Peyer's patch (tissue), 4 donors: ENCODE measurements around the gene OR5K2. TPM values are rescaled to one million over a fixed set of nuclear protein-coding genes. Genes with fewer than 3 reads are reported as not detected.

Experiments used
- DNase-seq, 3 donors: peaks; one replicate each; pipeline ENCODE4 v3.0.0-alpha.2; 2017 to 2019
- H3K27ac ChIP-seq, 4 donors: fragments of 200-600 bp; sonication (generic); one replicate each; pipeline ENCODE4 v1.5.1; 2016 to 2019
- H3K27me3 ChIP-seq, 2 donors: fragments of 200-600 bp; sonication (generic); one replicate each; pipeline ENCODE4 v1.5.1; 2019
- H3K36me3 ChIP-seq, 3 donors: fragments of 200-600 bp; sonication (generic); one replicate each; pipeline ENCODE4 v1.5.1; 2016 to 2019
- H3K4me1 ChIP-seq, 4 donors: fragments of 200-600 bp; sonication (generic); one replicate each; pipeline ENCODE4 v1.5.1; 2016 to 2019
- H3K4me3 ChIP-seq, 4 donors: fragments of 200-600 bp; sonication (generic); 1 replicate in 3 of 4; 2 replicates in 1 of 4; pipeline ENCODE4 v1.5.1; 2016 to 2019; ENCODE audit warnings: mild to moderate bottlenecking in 1 of 4
- H3K9me3 ChIP-seq, 4 donors: fragments of 200-600 bp; sonication (generic); one replicate each; pipeline ENCODE4 v1.5.1; 2016 to 2019; ENCODE audit warnings: mild to moderate bottlenecking in 1 of 4
- CTCF ChIP-seq, 6 experiments: fragments of 450-650 bp in 4 of 6; fragments of 200-600 bp in 2 of 6; sonication (generic) in 1 of 6; IDR thresholded peaks; one replicate each; pipeline ENCODE4 v1.5.1; 2017 to 2019; ENCODE audit warnings: antibody characterized with exemption in 6 of 6, mild to moderate bottlenecking in 3 of 6, moderate library complexity in 1 of 6
- POLR2A ChIP-seq, 2 donors: fragments of 450-650 bp; IDR thresholded peaks; one replicate each; pipeline ENCODE4 v1.5.1; 2017; ENCODE audit warnings: antibody characterized with exemption in 2 of 2, mild to moderate bottlenecking in 2 of 2, moderate library complexity in 2 of 2
- total RNA-seq, 4 donors: library from RNA; depleted of rRNA; stranded (reverse); fragments of >200 nt; gene quantifications; one replicate each; pipeline ENCODE4 v1.1.0, GENCODE V29; 2016

The OR5K2 gene
- total RNA-seq, 4 donors from 2014 or later: not detected

GRCh38 chr3:98530676-98531075 is 33.2 kb downstream of the OR5K2 start:
- no peak for DNase-seq
- H3K4me1 ChIP-seq: no peaks in the 10 kb centered on the region
- no peaks in the 10 kb centered on the region for H3K9me3 ChIP-seq
- no peak overlapping the region for H3K4me3 ChIP-seq
- no peaks in the 10 kb centered on the region for H3K27me3 ChIP-seq
- no peak for TF ChIP-seq CTCF (IDR thresholded peaks at IDR 0.05)
- no peak for TF ChIP-seq POLR2A (IDR thresholded peaks at IDR 0.05)
- no peaks in the 10 kb centered on the region for H3K36me3 ChIP-seq
- H3K27ac ChIP-seq: peak overlapping the region in 1 of 4 donors; percentile 69

GRCh38 chr3:98531622-98532274 is 34.3 kb downstream of the OR5K2 start, which contains the start of gene GPR15:
Gene GPR15 (plus strand): TSS chr3:98531978. CDS start chr3:98532034, 56 bp downstream.
- TF ChIP-seq CTCF (IDR thresholded peaks at IDR 0.05) (no peak), POLR2A (IDR thresholded peaks at IDR 0.05) (no peak)
- peak within 1 kb of the TSS in 3 of 4 donors; percentile 49 to 69 (median 62) for H3K27ac ChIP-seq
- peak within 1 kb of the TSS in 3 of 4 donors; percentile 25 to 30 (median 26) for H3K4me3 ChIP-seq

GRCh38 chr3:98532275-98532637 is 34.8 kb downstream of the OR5K2 start:
- no peaks in the 10 kb centered on the region for H3K36me3 ChIP-seq
- peak overlapping the region in 3 of 4 donors; percentile 25 to 30 (median 26) for H3K4me3 ChIP-seq
- H3K4me1 ChIP-seq: no peaks in the 10 kb centered on the region
- no peaks in the 10 kb centered on the region for H3K27me3 ChIP-seq
- TF ChIP-seq CTCF (IDR thresholded peaks at IDR 0.05) (no peak), POLR2A (IDR thresholded peaks at IDR 0.05) (no peak)
- no peak for DNase-seq
- no peaks in the 10 kb centered on the region for H3K9me3 ChIP-seq
- H3K27ac ChIP-seq: peak overlapping the region in 3 of 4 donors; percentile 49 to 69 (median 62)

More at GRCh38 chr3:98531622-98532274, 34.3 kb downstream of the OR5K2 start, which contains the start of gene GPR15:
- Histone ChIP-seq H3K4me1 (no peaks in the 10 kb centered on the region), H3K36me3 (no peaks in the 10 kb centered on the region), H3K9me3 (no peaks in the 10 kb centered on the region), H3K27me3 (no peaks in the 10 kb centered on the region)
- no peak for DNase-seq

- no peaks in the 10 kb centered on the region for H3K9me3 ChIP-seq
- H3K27ac ChIP-seq: peak overlapping the region in 3 of 4 donors; percentile 49 to 69 (median 62)
- H3K4me3 ChIP-seq: peak overlapping the region in 3 of 4 donors; percentile 25 to 30 (median 26)
- no peak for TF ChIP-seq CTCF (IDR thresholded peaks at IDR 0.05)
- no peak for DNase-seq
- no peaks in the 10 kb centered on the region for H3K4me1 ChIP-seq
- no peaks in the 10 kb centered on the region for H3K36me3 ChIP-seq
- no peaks in the 10 kb centered on the region for H3K27me3 ChIP-seq
Observed at GRCh38 chr3:98532709-98533571, 35.5 kb downstream of the OR5K2 start.

- no peak for DNase-seq
- no peaks in the 10 kb centered on the region for H3K4me1 ChIP-seq
- peak overlapping the region in 1 of 4 donors; percentile 19 for H3K4me3 ChIP-seq
- TF ChIP-seq POLR2A (IDR thresholded peaks at IDR 0.05): no peak
- TF ChIP-seq CTCF (IDR thresholded peaks at IDR 0.05): no peak
- no peaks in the 10 kb centered on the region for H3K9me3 ChIP-seq
- H3K27ac ChIP-seq: peak overlapping the region in 2 of 4 donors; percentile 62 to 69
- H3K27me3 ChIP-seq: no peaks in the 10 kb centered on the region
- no peaks in the 10 kb centered on the region for H3K36me3 ChIP-seq
Observed at GRCh38 chr3:98534168-98534567, 36.7 kb downstream of the OR5K2 start.
